GM10266 (cell line): ENCODE data around the gene GABRE.

Source experiments
- DNase-seq: peaks from one replicate; pipeline ENCODE4 v3.0.0; 2012; ENCODE audit errors: extremely low spot score
- TF ChIP-seq, protein P1 (sequence below): IDR thresholded peaks from 2 replicates; pipeline ENCODE4 v1.5.1; 2012; ENCODE audit warnings: mild to moderate bottlenecking, low read depth; ENCODE audit not compliant: control insufficient read depth, insufficient read depth; ENCODE audit errors: missing control alignments

Gene GABRE

DNA sequence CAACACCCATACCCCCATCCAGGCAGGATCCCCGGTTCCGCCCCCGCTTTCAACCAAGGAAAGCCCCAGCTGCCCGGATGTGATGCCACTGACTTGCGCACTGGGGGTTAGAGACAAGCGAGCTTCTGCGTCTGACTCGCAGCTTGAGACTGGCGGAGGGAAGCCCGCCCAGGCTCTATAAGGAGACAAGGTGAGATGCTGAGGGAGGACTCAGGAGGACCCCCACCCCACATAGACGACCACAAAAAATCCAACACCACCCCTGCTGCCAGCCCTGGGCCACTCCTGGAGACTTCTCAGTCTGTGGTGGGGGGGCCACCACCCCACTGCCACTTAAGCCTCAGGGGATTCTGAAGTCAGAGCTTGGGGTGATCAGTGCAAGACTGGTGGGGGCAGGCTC, 61.7 kb downstream of the GABRE start, which contains the start of gene MAGEA4:
Gene MAGEA4 (plus strand): TSS at position 110 of the 400 bp plus-strand sequence. CDS start 10,776 bp downstream, outside the sequence.
- no peak for DNase-seq
- TF ChIP-seq, protein P1, sequence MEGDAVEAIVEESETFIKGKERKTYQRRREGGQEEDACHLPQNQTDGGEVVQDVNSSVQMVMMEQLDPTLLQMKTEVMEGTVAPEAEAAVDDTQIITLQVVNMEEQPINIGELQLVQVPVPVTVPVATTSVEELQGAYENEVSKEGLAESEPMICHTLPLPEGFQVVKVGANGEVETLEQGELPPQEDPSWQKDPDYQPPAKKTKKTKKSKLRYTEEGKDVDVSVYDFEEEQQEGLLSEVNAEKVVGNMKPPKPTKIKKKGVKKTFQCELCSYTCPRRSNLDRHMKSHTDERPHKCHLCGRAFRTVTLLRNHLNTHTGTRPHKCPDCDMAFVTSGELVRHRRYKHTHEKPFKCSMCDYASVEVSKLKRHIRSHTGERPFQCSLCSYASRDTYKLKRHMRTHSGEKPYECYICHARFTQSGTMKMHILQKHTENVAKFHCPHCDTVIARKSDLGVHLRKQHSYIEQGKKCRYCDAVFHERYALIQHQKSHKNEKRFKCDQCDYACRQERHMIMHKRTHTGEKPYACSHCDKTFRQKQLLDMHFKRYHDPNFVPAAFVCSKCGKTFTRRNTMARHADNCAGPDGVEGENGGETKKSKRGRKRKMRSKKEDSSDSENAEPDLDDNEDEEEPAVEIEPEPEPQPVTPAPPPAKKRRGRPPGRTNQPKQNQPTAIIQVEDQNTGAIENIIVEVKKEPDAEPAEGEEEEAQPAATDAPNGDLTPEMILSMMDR, result no peak

DNA sequence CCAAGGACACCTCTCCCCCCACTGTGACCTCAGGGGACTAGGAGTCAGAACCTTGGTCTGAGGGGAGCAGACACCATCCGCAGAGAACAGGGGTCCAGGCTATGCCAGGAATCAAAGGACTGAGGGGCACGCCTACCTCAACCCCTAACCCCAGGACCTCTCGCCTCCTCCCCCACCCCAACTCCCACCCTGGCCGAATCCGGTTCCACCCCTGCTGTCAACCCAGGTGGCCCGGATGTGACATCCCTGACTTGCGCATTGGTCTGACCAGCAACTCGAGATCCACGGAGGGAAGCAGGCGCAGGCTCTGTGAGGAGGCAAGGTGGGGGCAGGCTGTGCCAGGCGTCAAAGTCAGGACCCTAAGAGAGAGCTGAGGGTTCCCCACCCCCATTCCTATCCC, 62.3 kb downstream of the GABRE start:
- TF ChIP-seq, protein P1, result no peak
- no peak for DNase-seq

DNA sequence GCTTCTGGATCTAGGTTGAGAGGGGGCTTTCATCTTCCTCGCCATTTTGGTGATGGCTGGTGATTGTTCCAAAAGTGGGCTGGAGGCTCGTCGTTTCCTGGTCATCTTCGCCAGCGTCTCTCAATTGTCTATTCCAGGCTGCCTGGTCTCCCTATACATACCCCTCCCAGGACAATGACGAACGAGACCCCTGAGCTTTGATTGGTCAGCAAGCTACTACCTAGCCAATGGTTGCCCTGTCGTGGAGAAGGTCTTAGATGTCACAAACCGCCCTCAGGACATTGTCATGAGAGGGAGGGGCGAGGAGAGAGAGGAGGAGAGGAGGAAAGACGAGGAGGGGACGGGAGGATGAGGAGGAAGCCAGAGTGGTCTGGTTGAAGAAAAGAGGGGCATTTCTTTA, 69.5 kb downstream of the GABRE start:
- TF ChIP-seq, protein P1, result no peak
- DNase-seq, result no peak
